Measurements from ENCODE around the gene USP32.

- TF ChIP-seq BACH1 (IDR thresholded peaks at IDR 0.05; ENCODE audit: low read length) (no peak), EZH2 (IDR thresholded peaks at IDR 0.05; ENCODE audit: low read depth, low read length, severe bottlenecking) (no peak), POLR2AphosphoS5 (IDR thresholded peaks at IDR 0.05; ENCODE audit: low read depth, low read length) (no peak), EP300 (IDR thresholded peaks at IDR 0.05; ENCODE audit: borderline replicate concordance in 1 of 2, low read depth in 2 of 2, low read length in 2 of 2) (no peak), JUN (IDR thresholded peaks at IDR 0.05; ENCODE audit: low read depth, low read length) (no peak), SRF (IDR thresholded peaks at IDR 0.05; ENCODE audit: low read depth, low read length) (no peak), ASH2L (IDR thresholded peaks at IDR 0.05; ENCODE audit: low read length) (no peak), SP1 (IDR thresholded peaks at IDR 0.05; ENCODE audit: low read depth, low read length) (no peak), POLR2A (IDR thresholded peaks at IDR 0.05; ENCODE audit: control extremely low read depth in 1 of 2, low read depth in 2 of 2, low read length in 2 of 2) (no peak), RNF2 (IDR thresholded peaks at IDR 0.05; ENCODE audit: borderline replicate concordance, low read depth, low read length, missing control alignments, poor library complexity, severe bottlenecking) (no peak)
- TF ChIP-seq, protein P1, sequence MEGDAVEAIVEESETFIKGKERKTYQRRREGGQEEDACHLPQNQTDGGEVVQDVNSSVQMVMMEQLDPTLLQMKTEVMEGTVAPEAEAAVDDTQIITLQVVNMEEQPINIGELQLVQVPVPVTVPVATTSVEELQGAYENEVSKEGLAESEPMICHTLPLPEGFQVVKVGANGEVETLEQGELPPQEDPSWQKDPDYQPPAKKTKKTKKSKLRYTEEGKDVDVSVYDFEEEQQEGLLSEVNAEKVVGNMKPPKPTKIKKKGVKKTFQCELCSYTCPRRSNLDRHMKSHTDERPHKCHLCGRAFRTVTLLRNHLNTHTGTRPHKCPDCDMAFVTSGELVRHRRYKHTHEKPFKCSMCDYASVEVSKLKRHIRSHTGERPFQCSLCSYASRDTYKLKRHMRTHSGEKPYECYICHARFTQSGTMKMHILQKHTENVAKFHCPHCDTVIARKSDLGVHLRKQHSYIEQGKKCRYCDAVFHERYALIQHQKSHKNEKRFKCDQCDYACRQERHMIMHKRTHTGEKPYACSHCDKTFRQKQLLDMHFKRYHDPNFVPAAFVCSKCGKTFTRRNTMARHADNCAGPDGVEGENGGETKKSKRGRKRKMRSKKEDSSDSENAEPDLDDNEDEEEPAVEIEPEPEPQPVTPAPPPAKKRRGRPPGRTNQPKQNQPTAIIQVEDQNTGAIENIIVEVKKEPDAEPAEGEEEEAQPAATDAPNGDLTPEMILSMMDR (IDR thresholded peaks at IDR 0.05; ENCODE audit: control extremely low read depth in 1 of 3, insufficient read depth in 1 of 3, low read depth in 1 of 3, low read length in 3 of 3): no peak
Observed at GRCh38 chr17:60390186-60390585, 1.7 kb downstream of the USP32 start.
